ENCODE measurements around the gene AK8.

The AK8 gene

GRCh38 chr9:132881826-132882225 is 3.7 kb upstream of the AK8 start:
- DNase-seq (ENCODE audit: low read depth): no peak
- TF ChIP-seq, protein P1, sequence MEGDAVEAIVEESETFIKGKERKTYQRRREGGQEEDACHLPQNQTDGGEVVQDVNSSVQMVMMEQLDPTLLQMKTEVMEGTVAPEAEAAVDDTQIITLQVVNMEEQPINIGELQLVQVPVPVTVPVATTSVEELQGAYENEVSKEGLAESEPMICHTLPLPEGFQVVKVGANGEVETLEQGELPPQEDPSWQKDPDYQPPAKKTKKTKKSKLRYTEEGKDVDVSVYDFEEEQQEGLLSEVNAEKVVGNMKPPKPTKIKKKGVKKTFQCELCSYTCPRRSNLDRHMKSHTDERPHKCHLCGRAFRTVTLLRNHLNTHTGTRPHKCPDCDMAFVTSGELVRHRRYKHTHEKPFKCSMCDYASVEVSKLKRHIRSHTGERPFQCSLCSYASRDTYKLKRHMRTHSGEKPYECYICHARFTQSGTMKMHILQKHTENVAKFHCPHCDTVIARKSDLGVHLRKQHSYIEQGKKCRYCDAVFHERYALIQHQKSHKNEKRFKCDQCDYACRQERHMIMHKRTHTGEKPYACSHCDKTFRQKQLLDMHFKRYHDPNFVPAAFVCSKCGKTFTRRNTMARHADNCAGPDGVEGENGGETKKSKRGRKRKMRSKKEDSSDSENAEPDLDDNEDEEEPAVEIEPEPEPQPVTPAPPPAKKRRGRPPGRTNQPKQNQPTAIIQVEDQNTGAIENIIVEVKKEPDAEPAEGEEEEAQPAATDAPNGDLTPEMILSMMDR (IDR thresholded peaks at IDR 0.05; ENCODE audit: low read length, missing control alignments): no peak
- H3K4me3 ChIP-seq (replicated peaks; ENCODE audit: low read depth, low read length): no peak overlapping the region

DNA sequence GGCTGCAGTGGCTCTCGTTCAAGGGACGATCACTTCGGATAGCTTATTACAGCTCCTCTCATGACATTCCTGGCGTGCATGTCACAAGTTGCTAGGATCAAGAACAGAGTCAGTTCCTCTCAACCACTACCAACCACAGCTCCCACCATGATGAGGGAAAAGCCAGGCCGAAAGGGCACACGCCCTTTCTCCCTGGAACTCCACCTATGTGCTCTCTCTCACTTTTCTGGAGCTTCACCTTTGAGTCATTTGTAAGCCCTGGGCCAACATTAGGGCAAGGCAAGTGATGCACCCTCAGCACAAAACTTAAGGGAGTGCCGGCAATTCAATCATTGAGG is 2.2 kb upstream of the AK8 start:
- no peak for DNase-seq (ENCODE audit: low read depth)
- no peak overlapping the region for H3K4me3 ChIP-seq (replicated peaks; ENCODE audit: low read depth, low read length)
- TF ChIP-seq, protein P1 (IDR thresholded peaks at IDR 0.05; ENCODE audit: low read length, missing control alignments): no peak

- peak overlapping the region; percentile 98 for H3K4me3 ChIP-seq (replicated peaks; ENCODE audit: low read depth, low read length)
- TF ChIP-seq, protein P1 (IDR thresholded peaks at IDR 0.05; ENCODE audit: low read length, missing control alignments): no peak
- no peak for DNase-seq (ENCODE audit: low read depth)
Observed at GRCh38 chr9:132879457-132880323, 1.6 kb upstream of the AK8 start.

DNA sequence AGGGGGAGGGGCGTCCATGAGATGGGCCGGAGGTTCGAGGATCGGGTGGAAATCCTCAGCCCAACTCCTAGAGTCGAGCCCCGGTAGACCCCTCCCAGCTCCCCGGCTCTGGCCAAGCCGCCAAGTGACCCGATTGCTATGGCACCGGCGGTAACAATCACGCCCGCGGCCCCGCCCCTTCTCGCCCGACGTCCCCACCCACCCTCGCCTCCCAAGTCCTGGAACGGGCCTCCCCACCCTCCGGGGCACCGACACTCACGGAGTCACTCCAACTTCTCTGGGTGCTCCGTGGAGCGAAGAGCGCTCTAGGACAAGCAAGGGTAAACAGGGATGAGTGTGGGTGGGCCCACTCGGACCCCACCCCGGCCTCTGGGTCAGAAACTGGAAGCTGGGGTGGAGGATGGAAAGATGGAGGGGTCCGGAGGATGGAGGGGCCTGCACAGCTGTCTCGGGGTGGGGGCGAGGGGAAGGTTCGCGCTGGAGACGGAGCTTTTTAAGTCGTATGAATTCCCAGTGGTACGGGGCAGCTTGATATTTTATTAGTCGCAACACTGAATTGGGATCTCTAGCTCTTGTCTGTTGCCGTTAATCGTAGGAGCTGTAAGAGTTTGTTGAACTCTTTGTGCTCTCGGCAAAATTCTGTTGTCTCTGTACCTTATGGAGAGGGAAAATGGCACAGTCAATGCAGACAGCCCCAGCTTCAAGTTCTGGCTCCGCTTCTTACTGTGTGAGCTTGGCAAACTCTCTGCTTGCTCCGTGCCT is 792 bp upstream of the AK8 start, which contains the start of gene SPACA9:
Gene SPACA9, plus strand, starts transcription at position 204 of the 762 bp plus-strand sequence. CDS start 5,050 bp downstream, outside the sequence.
- DNase-seq (ENCODE audit: low read depth): peak; percentile 55
- TF ChIP-seq, protein P1 (IDR thresholded peaks at IDR 0.05; ENCODE audit: low read length, missing control alignments): no peak
- peak within 1 kb of the TSS; percentile 98 for H3K4me3 ChIP-seq (replicated peaks; ENCODE audit: low read depth, low read length)

- peak overlapping the region; percentile 98 for H3K4me3 ChIP-seq (replicated peaks; ENCODE audit: low read depth, low read length)
- DNase-seq (ENCODE audit: low read depth): no peak
- TF ChIP-seq, protein P1 (IDR thresholded peaks at IDR 0.05; ENCODE audit: low read length, missing control alignments): no peak
Observed at GRCh38 chr9:132877458-132877823, 643 bp downstream of the AK8 start.

DNA sequence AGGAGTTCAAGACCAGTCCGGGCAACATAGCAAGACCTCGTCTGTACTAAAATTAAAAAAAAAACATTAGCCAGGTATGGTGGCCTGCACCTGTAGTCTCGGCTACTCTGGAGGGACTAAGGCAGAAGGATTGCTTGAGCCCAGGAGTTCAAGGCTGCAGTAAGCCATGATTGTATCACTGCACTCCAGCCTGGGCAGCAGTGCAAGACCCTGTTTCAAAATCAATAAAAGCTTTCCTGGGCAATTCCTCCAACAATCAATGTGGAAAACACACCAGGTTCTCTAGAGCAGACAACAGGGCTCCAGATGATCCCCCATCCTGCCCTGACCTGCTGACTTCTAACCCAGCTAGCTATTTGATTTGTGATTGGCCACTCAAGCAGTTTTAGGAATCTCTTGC is 1.2 kb downstream of the AK8 start:
- no peak for DNase-seq (ENCODE audit: low read depth)
- no peak overlapping the region for H3K4me3 ChIP-seq (replicated peaks; ENCODE audit: low read depth, low read length)
- TF ChIP-seq, protein P1 (IDR thresholded peaks at IDR 0.05; ENCODE audit: low read length, missing control alignments): no peak
